CD4-positive, CD25-positive, alpha-beta regulatory T cell (primary cell): ENCODE results near the gene IGFL4. TPM values are rescaled to one million over a fixed set of nuclear protein-coding genes. Genes with fewer than 3 reads are reported as not detected.

Source experiments
- ATAC-seq, 2 donors: fragments of 150-1000 bp; cut with Tn5 transposase; one replicate each; pipeline ENCODE4 v1.10.0; 2021; ENCODE audit warnings: low read depth in 2 of 2, moderate number of reproducible peaks in 2 of 2, moderate library complexity in 1 of 2
- DNase-seq, 3 donors: peaks; one replicate each; pipeline versions ENCODE4 v3.0.0 to v3.0.0-alpha.2; 2012 to 2022; ENCODE audit warnings: mixed read lengths in 1 of 3
- H3K27ac ChIP-seq: one replicate; pipeline ENCODE4 v1.7.0; 2013; ENCODE audit warnings: mild to moderate bottlenecking, low read length; ENCODE audit not compliant: insufficient read depth, poor library complexity, severe bottlenecking
- H3K27me3 ChIP-seq: one replicate; pipeline ENCODE4 v1.7.0; 2013; ENCODE audit warnings: low read length; ENCODE audit not compliant: control insufficient read depth, insufficient read depth
- H3K36me3 ChIP-seq: one replicate; pipeline ENCODE4 v1.7.0; 2013; ENCODE audit warnings: mild to moderate bottlenecking, low read length, moderate library complexity; ENCODE audit not compliant: control insufficient read depth, insufficient read depth
- H3K4me1 ChIP-seq: 2 replicates; pipeline ENCODE4 v1.7.0; 2013; ENCODE audit warnings: mild to moderate bottlenecking, low read length; ENCODE audit not compliant: insufficient read depth, control insufficient read depth, poor library complexity, severe bottlenecking
- H3K4me3 ChIP-seq: one replicate; pipeline ENCODE4 v1.7.0; 2013; ENCODE audit warnings: low read depth, mild to moderate bottlenecking, low read length, moderate library complexity
- H3K9me3 ChIP-seq, 2 experiments: 1 replicate in 1 of 2; 2 replicates in 1 of 2; pipeline ENCODE4 v1.7.0; 2013; ENCODE audit warnings: low read length in 2 of 2, mild to moderate bottlenecking in 1 of 2, moderate library complexity in 1 of 2; ENCODE audit not compliant: control insufficient read depth in 2 of 2
- H3K27ac Mint-ChIP-seq, 3 donors: one replicate each; pipeline ENCODE4 v1.8.0; 2020 to 2022; ENCODE audit warnings: mild to moderate bottlenecking in 3 of 3, mixed read lengths in 3 of 3, moderate library complexity in 2 of 3
- H3K27me3 Mint-ChIP-seq: one replicate; pipeline ENCODE4 v1.8.0; 2022; ENCODE audit warnings: mild to moderate bottlenecking, mixed read lengths
- H3K36me3 Mint-ChIP-seq: one replicate; pipeline ENCODE4 v1.8.0; 2020; ENCODE audit warnings: mixed read lengths
- H3K4me1 Mint-ChIP-seq, 4 donors: one replicate each; pipeline ENCODE4 v1.8.0; 2020 to 2022; ENCODE audit warnings: mixed read lengths in 4 of 4, mild to moderate bottlenecking in 1 of 4
- H3K4me3 Mint-ChIP-seq, 4 donors: one replicate each; pipeline ENCODE4 v1.8.0; 2020 to 2022; ENCODE audit warnings: mild to moderate bottlenecking in 4 of 4, mixed read lengths in 4 of 4, moderate library complexity in 3 of 4
- H3K9me3 Mint-ChIP-seq, 7 donors: one replicate each; pipeline ENCODE4 v1.8.0; 2020 to 2022; ENCODE audit warnings: mixed read lengths in 7 of 7, mild to moderate bottlenecking in 3 of 7, moderate library complexity in 2 of 7
- polyA plus RNA-seq, 4 donors: library from polyadenylated mRNA; unstranded; fragments of 300-500 nt; fragmentation: Illumina TruSeq; gene quantifications; one replicate each; pipeline ENCODE4 v1.2.3, GENCODE V29; 2021
- total RNA-seq: library from RNA; stranded (reverse); gene quantifications from one replicate; pipeline ENCODE4 v1.2.3, GENCODE V29; 2022

Gene IGFL4
- total and polyA plus RNA-seq, 5 donors from 2014 or later = not detected

GRCh38 chr19:46017874-46018675 lies 22.7 kb downstream of the IGFL4 start:
- peak overlapping the region in 2 of 4 donors; percentile 44 to 92 for H3K4me3 Mint-ChIP-seq
- H3K4me1 Mint-ChIP-seq = peaks cover 4 to 18% (median 8%) of the 10 kb centered on the region in 4 donors
- no peak for DNase-seq
- H3K4me1 ChIP-seq = peaks cover 25% of the 10 kb centered on the region
- no peak for ATAC-seq
- no peak overlapping the region for H3K4me3 ChIP-seq
- H3K27me3 ChIP-seq = peaks cover 5% of the 10 kb centered on the region
- no peak overlapping the region for H3K27ac ChIP-seq
- no peaks in the 10 kb centered on the region for H3K9me3 ChIP-seq
- no peaks in the 10 kb centered on the region for H3K36me3 Mint-ChIP-seq
- H3K27me3 Mint-ChIP-seq = peaks cover 9% of the 10 kb centered on the region
- H3K27ac Mint-ChIP-seq = no peak overlapping the region
- H3K9me3 Mint-ChIP-seq = no peaks in the 10 kb centered on the region
- H3K36me3 ChIP-seq = no peaks in the 10 kb centered on the region

DNA sequence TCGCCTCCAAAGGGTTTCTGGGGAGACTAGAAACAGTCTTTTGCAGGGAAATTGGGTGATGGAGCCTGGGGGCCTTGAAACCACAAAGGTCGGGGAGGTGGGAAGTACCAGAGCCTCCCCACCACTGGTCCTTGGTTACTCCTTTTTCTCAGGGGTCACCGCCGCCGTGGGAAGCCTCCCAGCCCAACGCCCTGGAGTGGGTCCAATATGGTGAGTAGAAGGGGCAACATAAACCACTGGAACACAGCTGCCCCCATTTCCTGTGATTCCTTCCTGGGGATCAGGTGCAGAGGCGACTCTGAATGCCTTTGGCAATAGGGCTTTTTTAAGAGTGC lies 23.7 kb downstream of the IGFL4 start:
- no peak overlapping the region for H3K27ac ChIP-seq
- DNase-seq = no peak
- ATAC-seq = no peak
- Mint-ChIP-seq H3K4me3 (peak overlapping the region; percentile 64 to 92 (median 78)), H3K27ac (peak overlapping the region in 1 of 3 donors; percentile 71), H3K9me3 (no peaks in the 10 kb centered on the region), H3K4me1 (peaks cover 4 to 18% (median 8%) of the 10 kb centered on the region in 4 donors), H3K36me3 (no peaks in the 10 kb centered on the region), H3K27me3 (peaks cover 4% of the 10 kb centered on the region)
- peaks cover 5% of the 10 kb centered on the region for H3K27me3 ChIP-seq
- no peak overlapping the region for H3K4me3 ChIP-seq
- no peaks in the 10 kb centered on the region for H3K9me3 ChIP-seq
- no peaks in the 10 kb centered on the region for H3K36me3 ChIP-seq
- peaks cover 25% of the 10 kb centered on the region for H3K4me1 ChIP-seq

- H3K4me3 Mint-ChIP-seq = peak overlapping the region; percentile 90 to 94 (median 92)
- peak overlapping the region; percentile 61 for H3K27ac ChIP-seq
- H3K9me3 ChIP-seq = no peaks in the 10 kb centered on the region
- no peaks in the 10 kb centered on the region for H3K9me3 Mint-ChIP-seq
- peak overlapping the region; percentile 61 for H3K4me3 ChIP-seq
- ATAC-seq (peak; percentile 71 to 76), DNase-seq (peak; percentile 75 to 83 (median 78))
- no peaks in the 10 kb centered on the region for H3K36me3 ChIP-seq
- H3K4me1 ChIP-seq = peaks cover 25% of the 10 kb centered on the region
- H3K36me3 Mint-ChIP-seq = no peaks in the 10 kb centered on the region
- H3K27ac Mint-ChIP-seq = peak overlapping the region in 2 of 3 donors; percentile 64 to 71
- H3K27me3 ChIP-seq = peaks cover 5% of the 10 kb centered on the region
- peaks cover 4% of the 10 kb centered on the region for H3K27me3 Mint-ChIP-seq
- H3K4me1 Mint-ChIP-seq = peaks cover 4 to 18% (median 8%) of the 10 kb centered on the region in 4 donors
These were observed 24.2 kb downstream of the IGFL4 start for GRCh38 chr19:46016426-46017094.

DNA sequence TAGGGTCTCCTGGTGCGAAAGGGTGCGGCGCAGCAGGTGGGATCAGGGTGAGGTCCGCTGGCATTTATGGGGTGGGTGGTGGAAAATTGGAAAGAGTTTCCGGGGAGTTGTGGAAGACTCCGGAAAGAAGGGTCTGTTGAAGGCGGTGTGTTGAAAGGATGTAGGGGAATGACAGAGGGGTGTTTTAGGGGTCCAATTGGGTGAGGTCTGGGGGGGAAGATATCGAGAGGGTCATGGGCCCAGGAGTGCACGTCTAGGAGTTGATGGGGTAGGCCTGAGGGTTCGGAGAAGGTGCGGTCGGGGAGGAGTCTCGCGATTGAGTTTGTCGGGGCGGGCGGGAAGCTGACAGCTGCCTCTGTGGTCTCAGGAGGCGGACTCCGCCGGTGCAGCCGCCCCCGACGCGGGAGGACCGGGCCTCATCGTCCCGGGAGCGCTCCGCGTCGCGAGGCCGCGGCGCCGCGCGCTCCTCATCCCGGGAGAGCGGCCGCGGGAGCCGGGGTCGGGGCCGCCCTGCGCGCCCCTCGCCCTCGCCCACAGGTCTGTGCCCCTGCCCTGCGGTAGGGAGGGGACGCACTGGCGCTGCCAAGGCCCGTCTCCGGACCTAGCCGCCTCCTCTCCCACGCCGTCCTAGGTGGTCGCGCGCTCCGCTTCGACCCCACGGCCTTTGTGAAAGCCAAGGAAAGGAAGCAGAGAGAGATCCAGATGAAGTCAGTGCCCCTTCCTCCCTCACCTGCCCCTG lies 24.9 kb downstream of the IGFL4 start:
- ATAC-seq (peak; percentile 20), DNase-seq (peak; percentile 41 to 62 (median 46))
- peaks cover 25% of the 10 kb centered on the region for H3K4me1 ChIP-seq
- peaks cover 5% of the 10 kb centered on the region for H3K27me3 ChIP-seq
- peaks cover 4% of the 10 kb centered on the region for H3K27me3 Mint-ChIP-seq
- no peaks in the 10 kb centered on the region for H3K36me3 ChIP-seq
- no peaks in the 10 kb centered on the region for H3K9me3 Mint-ChIP-seq
- no peaks in the 10 kb centered on the region for H3K9me3 ChIP-seq
- H3K36me3 Mint-ChIP-seq = no peaks in the 10 kb centered on the region
- H3K4me3 Mint-ChIP-seq = peak overlapping the region; percentile 90 to 94 (median 92)
- peak overlapping the region; percentile 61 for H3K27ac ChIP-seq
- peak overlapping the region in 2 of 3 donors; percentile 69 to 71 for H3K27ac Mint-ChIP-seq
- H3K4me3 ChIP-seq = peak overlapping the region; percentile 61
- H3K4me1 Mint-ChIP-seq = peaks cover 4 to 18% (median 8%) of the 10 kb centered on the region in 4 donors

- peak; percentile 62 to 75 (median 65) for DNase-seq
- no peak overlapping the region for H3K27ac ChIP-seq
- Mint-ChIP-seq H3K27me3 (peaks cover 4% of the 10 kb centered on the region), H3K4me1 (peaks cover 4 to 18% (median 8%) of the 10 kb centered on the region in 4 donors), H3K9me3 (no peaks in the 10 kb centered on the region), H3K36me3 (peaks cover 3% of the 10 kb centered on the region), H3K27ac (peak overlapping the region in 1 of 3 donors; percentile 69), H3K4me3 (peak overlapping the region; percentile 74 to 92 (median 88))
- peak; percentile 62 to 63 for ATAC-seq
- H3K9me3 ChIP-seq = no peaks in the 10 kb centered on the region
- no peaks in the 10 kb centered on the region for H3K36me3 ChIP-seq
- H3K4me1 ChIP-seq = peaks cover 25% of the 10 kb centered on the region
- peaks cover 5% of the 10 kb centered on the region for H3K27me3 ChIP-seq
- H3K4me3 ChIP-seq = peak overlapping the region; percentile 51
These were observed 25.7 kb downstream of the IGFL4 start for GRCh38 chr19:46014941-46015686.

DNA sequence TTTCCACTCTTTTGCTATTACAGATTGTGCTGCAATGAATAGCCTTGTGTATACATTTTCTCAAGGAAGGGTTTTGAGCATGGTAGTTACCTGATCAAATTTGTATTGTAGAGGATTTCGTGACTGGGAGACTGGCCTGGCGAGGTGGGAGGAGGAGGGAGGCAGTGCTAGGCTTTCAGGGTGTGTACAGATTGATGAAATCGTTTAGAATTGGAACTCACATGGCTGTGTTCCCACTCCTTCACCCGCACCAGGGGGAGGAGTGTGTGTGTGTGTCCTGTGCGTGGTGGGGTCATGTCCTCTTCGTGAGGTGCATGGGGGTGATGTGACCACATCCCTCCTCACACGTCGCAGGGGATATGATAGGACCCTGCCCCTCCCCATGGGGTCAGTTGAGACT lies 26.3 kb downstream of the IGFL4 start:
- Histone ChIP-seq H3K36me3 (no peaks in the 10 kb centered on the region), H3K27ac (no peak overlapping the region), H3K4me3 (no peak overlapping the region), H3K27me3 (peaks cover 5% of the 10 kb centered on the region), H3K4me1 (peaks cover 25% of the 10 kb centered on the region), H3K9me3 (no peaks in the 10 kb centered on the region)
- Mint-ChIP-seq H3K36me3 (peaks cover 3% of the 10 kb centered on the region), H3K27me3 (peaks cover 4% of the 10 kb centered on the region), H3K27ac (no peak overlapping the region), H3K4me3 (peak overlapping the region; percentile 72 to 82 (median 79)), H3K9me3 (no peaks in the 10 kb centered on the region), H3K4me1 (peaks cover 4 to 21% (median 10%) of the 10 kb centered on the region in 4 donors)
- DNase-seq (no peak), ATAC-seq (no peak)
